SK-N-MC (cell line): Measurements from ENCODE around the gene AUTS2.

ENCODE experiments used
- EZH2 ChIP-seq: fragments of 200-600 bp; sonication (generic); IDR thresholded peaks from one replicate; pipeline ENCODE4 v1.6.1; 2017; ENCODE audit warnings: antibody characterized with exemption
- FOXP2 ChIP-seq: optimal IDR thresholded peaks from 2 replicates; pipeline ENCODE3; 2011; ENCODE audit warnings: mild to moderate bottlenecking, moderate library complexity; ENCODE audit not compliant: insufficient read depth; ENCODE audit errors: extremely low read length, control extremely low read depth
- POLR2AphosphoS5 ChIP-seq: IDR thresholded peaks from 2 replicates; pipeline ENCODE4 v1.6.1; 2012; ENCODE audit warnings: mild to moderate bottlenecking, low read depth, low read length, borderline replicate concordance

DNA sequence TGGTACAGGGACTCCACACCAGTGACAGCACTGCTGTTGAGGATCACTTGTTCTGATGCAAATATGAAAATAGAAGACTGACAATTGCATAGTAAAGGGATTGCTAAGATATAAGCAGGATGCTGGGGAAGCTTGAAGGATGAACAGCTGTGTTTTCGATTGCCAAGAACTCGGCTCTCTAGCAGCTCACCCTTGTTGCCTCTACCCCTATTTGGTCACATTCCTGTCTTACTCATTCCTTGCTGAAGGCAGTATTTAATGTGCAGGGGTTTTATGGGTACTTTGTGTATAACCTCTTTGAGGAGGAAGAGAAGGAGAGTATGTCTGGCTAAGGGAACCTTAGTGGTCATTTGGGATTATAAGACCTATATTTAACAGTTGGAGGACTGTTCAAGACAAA lies 218.8 kb downstream of the AUTS2 start:
- TF ChIP-seq EZH2: no peak
- no peak for TF ChIP-seq POLR2AphosphoS5
- no peak for TF ChIP-seq FOXP2
